ENCODE results near the gene DMP1.

DMP1 gene

DNA sequence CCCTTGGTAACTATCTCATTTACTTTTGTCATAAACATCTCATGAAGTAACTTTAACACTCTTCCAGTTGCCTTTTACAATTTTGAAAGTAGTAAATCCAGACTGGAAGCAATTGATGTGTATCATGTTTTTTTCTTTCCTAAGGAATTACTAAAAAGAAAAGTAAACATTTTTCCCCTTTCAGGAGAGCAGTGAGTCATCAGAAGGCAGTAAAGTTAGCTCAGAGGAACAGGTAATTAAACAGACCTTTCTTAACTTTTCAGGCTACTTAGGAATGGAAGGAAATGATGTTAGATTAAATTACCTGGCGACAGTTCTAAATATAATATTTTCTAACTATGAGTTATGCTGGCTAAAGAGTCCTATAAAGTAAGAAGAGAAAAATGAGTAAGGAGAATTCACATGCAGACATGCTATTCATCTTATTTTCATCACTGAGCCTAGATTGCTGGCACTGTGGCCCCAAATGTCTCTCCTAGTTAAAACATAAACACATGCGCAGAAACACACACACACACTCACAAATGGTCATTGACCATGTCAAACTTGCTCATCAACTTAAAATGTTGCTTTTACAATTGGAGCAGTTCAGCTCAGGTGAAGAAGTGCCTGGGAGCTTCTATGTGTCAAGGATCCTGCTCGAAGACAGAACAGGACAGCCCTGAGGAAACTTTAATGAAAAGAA is 9.3 kb downstream of the DMP1 start:
- Histone ChIP-seq H3K36me3 (ENCODE audit: control insufficient read depth, insufficient read depth, low read length) (no peaks in the 10 kb centered on the region), H3K27me3 (replicated peaks; ENCODE audit: control insufficient read depth, insufficient read depth, low read length) (no peaks in the 10 kb centered on the region), H3K4me3 (replicated peaks; ENCODE audit: low read depth, low read length) (no peak overlapping the region)
- TF ChIP-seq, protein P1, sequence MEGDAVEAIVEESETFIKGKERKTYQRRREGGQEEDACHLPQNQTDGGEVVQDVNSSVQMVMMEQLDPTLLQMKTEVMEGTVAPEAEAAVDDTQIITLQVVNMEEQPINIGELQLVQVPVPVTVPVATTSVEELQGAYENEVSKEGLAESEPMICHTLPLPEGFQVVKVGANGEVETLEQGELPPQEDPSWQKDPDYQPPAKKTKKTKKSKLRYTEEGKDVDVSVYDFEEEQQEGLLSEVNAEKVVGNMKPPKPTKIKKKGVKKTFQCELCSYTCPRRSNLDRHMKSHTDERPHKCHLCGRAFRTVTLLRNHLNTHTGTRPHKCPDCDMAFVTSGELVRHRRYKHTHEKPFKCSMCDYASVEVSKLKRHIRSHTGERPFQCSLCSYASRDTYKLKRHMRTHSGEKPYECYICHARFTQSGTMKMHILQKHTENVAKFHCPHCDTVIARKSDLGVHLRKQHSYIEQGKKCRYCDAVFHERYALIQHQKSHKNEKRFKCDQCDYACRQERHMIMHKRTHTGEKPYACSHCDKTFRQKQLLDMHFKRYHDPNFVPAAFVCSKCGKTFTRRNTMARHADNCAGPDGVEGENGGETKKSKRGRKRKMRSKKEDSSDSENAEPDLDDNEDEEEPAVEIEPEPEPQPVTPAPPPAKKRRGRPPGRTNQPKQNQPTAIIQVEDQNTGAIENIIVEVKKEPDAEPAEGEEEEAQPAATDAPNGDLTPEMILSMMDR (IDR thresholded peaks at IDR 0.05; ENCODE audit: insufficient read depth, low read length, poor library complexity, severe bottlenecking): no peak
- no peak for DNase-seq (ENCODE audit: extremely low read depth, insufficient read length)

DNA sequence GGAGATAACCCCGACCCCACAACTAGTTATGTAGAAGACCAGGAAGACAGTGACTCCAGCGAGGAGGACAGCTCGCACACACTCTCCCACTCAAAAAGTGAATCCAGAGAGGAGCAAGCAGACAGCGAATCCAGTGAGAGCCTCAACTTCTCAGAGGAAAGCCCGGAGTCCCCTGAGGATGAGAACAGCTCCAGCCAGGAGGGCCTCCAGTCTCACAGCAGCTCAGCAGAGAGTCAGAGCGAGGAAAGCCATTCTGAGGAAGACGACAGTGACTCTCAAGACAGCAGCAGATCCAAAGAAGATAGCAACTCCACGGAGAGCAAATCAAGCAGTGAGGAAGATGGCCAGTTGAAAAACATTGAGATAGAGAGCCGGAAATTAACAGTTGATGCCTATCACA is 12.8 kb downstream of the DMP1 start:
- no peaks in the 10 kb centered on the region for H3K27me3 ChIP-seq (replicated peaks; ENCODE audit: control insufficient read depth, insufficient read depth, low read length)
- TF ChIP-seq, protein P1 (IDR thresholded peaks at IDR 0.05; ENCODE audit: insufficient read depth, low read length, poor library complexity, severe bottlenecking): no peak
- no peak overlapping the region for H3K4me3 ChIP-seq (replicated peaks; ENCODE audit: low read depth, low read length)
- no peak for DNase-seq (ENCODE audit: extremely low read depth, insufficient read length)
- H3K36me3 ChIP-seq (ENCODE audit: control insufficient read depth, insufficient read depth, low read length): no peaks in the 10 kb centered on the region

DNA sequence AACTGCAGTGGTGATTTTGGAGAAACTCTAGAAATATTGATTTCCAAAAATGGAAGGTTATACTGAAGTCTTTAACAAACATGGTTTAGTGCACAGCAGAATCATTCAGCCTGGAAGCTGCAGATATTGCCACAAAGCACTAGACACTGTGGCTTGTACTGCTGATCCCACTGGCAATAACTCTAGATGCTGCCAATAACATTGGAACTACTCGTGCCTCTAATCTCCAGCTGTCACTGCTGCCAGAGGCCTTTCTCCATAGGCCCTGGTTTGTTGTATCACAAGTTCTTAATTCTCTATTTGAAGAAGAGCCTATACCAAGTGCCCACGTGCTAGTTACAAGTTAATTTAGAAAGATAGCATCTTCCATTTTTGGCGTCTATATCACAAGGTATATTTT is 19.3 kb downstream of the DMP1 start:
- Histone ChIP-seq H3K4me3 (replicated peaks; ENCODE audit: low read depth, low read length) (no peak overlapping the region), H3K27me3 (replicated peaks; ENCODE audit: control insufficient read depth, insufficient read depth, low read length) (no peaks in the 10 kb centered on the region), H3K36me3 (ENCODE audit: control insufficient read depth, insufficient read depth, low read length) (no peaks in the 10 kb centered on the region)
- TF ChIP-seq, protein P1 (IDR thresholded peaks at IDR 0.05; ENCODE audit: insufficient read depth, low read length, poor library complexity, severe bottlenecking): no peak
- DNase-seq (ENCODE audit: extremely low read depth, insufficient read length): no peak

DNA sequence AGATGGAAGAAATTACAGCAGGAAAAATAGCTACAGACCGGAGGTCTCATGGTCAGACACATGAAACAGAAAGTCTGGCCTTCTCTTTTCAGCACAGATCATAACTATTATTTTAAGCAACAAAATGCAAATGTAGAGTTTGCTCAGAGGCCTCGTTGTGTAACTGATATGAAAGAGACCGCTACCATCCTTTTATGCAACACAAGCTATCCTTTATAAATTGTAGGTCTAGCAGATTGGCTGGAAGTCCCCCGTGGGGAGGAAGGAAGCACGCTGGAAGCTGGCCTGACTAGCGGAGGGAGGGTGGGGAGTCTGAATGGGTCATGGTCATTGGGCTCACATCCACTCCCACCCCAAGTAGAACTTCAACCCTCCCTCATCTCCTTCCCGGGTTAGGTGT is 27.7 kb downstream of the DMP1 start:
- TF ChIP-seq, protein P1 (IDR thresholded peaks at IDR 0.05; ENCODE audit: insufficient read depth, low read length, poor library complexity, severe bottlenecking): no peak
- Histone ChIP-seq H3K4me3 (replicated peaks; ENCODE audit: low read depth, low read length) (no peak overlapping the region; the same call in 1 of the 2 replicates), H3K36me3 (ENCODE audit: control insufficient read depth, insufficient read depth, low read length) (no peaks in the 10 kb centered on the region), H3K27me3 (replicated peaks; ENCODE audit: control insufficient read depth, insufficient read depth, low read length) (no peaks in the 10 kb centered on the region; the same call in 1 of the 2 replicates)
- DNase-seq (ENCODE audit: extremely low read depth, insufficient read length): peak; percentile 13

DNA sequence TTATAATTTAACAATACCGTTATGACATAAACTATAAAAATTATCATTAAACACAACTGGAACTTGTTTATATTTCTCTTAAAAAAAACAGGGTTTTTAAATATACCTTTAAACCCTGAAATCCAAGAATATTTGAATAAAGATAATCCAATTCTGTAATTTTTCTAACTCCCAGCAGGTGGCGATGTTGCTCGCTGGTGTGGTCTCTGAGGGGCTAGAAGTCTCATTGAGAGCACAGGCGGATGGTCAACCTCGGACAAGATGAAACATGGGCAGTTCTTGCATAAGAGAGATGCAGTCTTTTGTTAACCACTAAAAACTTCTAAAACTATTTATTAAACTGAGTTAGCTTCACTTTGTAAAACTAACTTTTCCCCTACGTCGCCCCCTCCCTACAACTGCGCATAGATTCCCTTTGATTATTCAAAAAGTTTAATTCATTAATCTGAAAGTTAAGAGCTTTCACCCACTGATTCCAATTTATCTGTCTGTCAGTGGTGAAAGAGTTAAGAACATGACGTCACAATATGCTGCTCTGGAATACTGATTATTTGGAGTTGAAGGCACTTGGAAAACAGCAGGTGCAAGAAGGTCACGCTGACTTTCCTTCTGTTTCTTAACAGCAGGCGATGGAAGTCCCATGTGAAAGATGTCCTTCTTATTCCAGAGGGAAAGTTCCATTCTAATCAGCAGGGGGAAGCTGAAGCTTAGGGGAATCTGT is 29.5 kb downstream of the DMP1 start:
- Histone ChIP-seq H3K36me3 (ENCODE audit: control insufficient read depth, insufficient read depth, low read length) (no peaks in the 10 kb centered on the region), H3K4me3 (replicated peaks; ENCODE audit: low read depth, low read length) (no peak overlapping the region), H3K27me3 (replicated peaks; ENCODE audit: control insufficient read depth, insufficient read depth, low read length) (no peaks in the 10 kb centered on the region; the same call in 1 of the 2 replicates)
- no peak for DNase-seq (ENCODE audit: extremely low read depth, insufficient read length)
- TF ChIP-seq, protein P1 (IDR thresholded peaks at IDR 0.05; ENCODE audit: insufficient read depth, low read length, poor library complexity, severe bottlenecking): peak; percentile 72

Measured in GM06990 (cell line).